Kidney (tissue), 14 donors: ENCODE data around the gene CELA3A. TPM values are rescaled to one million over a fixed set of nuclear protein-coding genes. Genes with fewer than 3 reads are reported as not detected.
A peak's percentile ranks its signal among the peaks of the same experiment; 100 is the strongest.

Experiments
- DNase-seq, 5 donors: peaks; one replicate each; pipeline ENCODE4 v3.0.0-alpha.2; 2013 to 2020
- FAIRE-seq: peaks from 2 replicates; lab custom pipeline; 2012; peaks lifted over from hg19 to GRCh38; lab: Jason Lieb, UNC
- H3K27ac ChIP-seq, 2 donors: one replicate each; pipeline ENCODE4 v1.7.0; 2013; ENCODE audit warnings: low read depth in 2 of 2, low read length in 2 of 2, inconsistent platforms in 1 of 2
- H3K27me3 ChIP-seq: one replicate; pipeline ENCODE4 v1.7.1; 2013; ENCODE audit warnings: low read length, inconsistent platforms; ENCODE audit not compliant: control insufficient read depth, insufficient read depth
- H3K36me3 ChIP-seq, 3 donors: one replicate each; pipeline versions ENCODE4 v1.7.0 to v1.7.1; 2013; ENCODE audit warnings: low read length in 3 of 3, control low read depth in 1 of 3, inconsistent platforms in 1 of 3; ENCODE audit not compliant: insufficient read depth in 3 of 3, control insufficient read depth in 2 of 3
- H3K4me1 ChIP-seq, 3 donors: one replicate each; pipeline versions ENCODE4 v1.7.0 to v1.7.1; 2013; ENCODE audit warnings: low read length in 3 of 3, inconsistent platforms in 1 of 3, low read depth in 1 of 3; ENCODE audit not compliant: control insufficient read depth in 2 of 3, insufficient read depth in 2 of 3
- H3K4me3 ChIP-seq, 3 donors: one replicate each; pipeline versions ENCODE4 v1.7.0 to v1.8.1; 2013; ENCODE audit warnings: low read length in 3 of 3, control low read depth in 1 of 3, inconsistent platforms in 1 of 3
- H3K9ac ChIP-seq, 3 donors: one replicate each; pipeline versions ENCODE4 v1.7.0 to v1.7.1; 2013; ENCODE audit warnings: low read length in 3 of 3, control low read depth in 1 of 3, inconsistent platforms in 1 of 3
- H3K9me3 ChIP-seq, 3 donors: one replicate each; pipeline versions ENCODE4 v1.7.0 to v1.7.1; 2013; ENCODE audit warnings: low read length in 3 of 3, control low read depth in 1 of 3, inconsistent platforms in 1 of 3; ENCODE audit not compliant: control insufficient read depth in 2 of 3, insufficient read depth in 1 of 3
- intact Hi-C: fragments of 100-400 bp; cut with DNase I; formaldehyde crosslinking; loops from one replicate; pipeline ENCODE4 v1.11.1; 2022
- polyA plus RNA-seq: library from polyadenylated mRNA; stranded (reverse); fragments of 350-450 nt; fragmentation: Illumina TruSeq; extraction: RNeasy Lipid Tissue Mini Kit (QIAGEN cat#74804); gene quantifications from one replicate; pipeline ENCODE4 v1.2.3, GENCODE V29; 2014; ENCODE audit warnings: low read depth, low replicate concordance; ENCODE audit not compliant: insufficient read depth
- total RNA-seq: library from RNA; stranded (reverse); fragmentation: NEBNext Ultra II Directional; extraction: Animal tissue kit (Norgen Biotek cat#: 25700); gene quantifications from one replicate; pipeline ENCODE4 v1.2.1, GENCODE V29; 2021
- TF ChIP-seq, protein P1 (sequence below): IDR thresholded peaks from 3 replicates; pipeline ENCODE4 v1.5.1; 2012; ENCODE audit warnings: mild to moderate bottlenecking, moderate library complexity, borderline replicate concordance; ENCODE audit not compliant: insufficient read depth; ENCODE audit errors: extremely low read depth
- donor health status: control.
- donor health status: control.
- donor health status: control.
- donor health status: control.
- donor health status: control.
- donor health status: DM: yes; HTN: yes; CAD: no.
- donor health status: Normal renal cell carcinoma (clear cell type).

The CELA3A gene
- total and polyA plus RNA-seq, 2 donors from 2014 or later: not detected

DNA sequence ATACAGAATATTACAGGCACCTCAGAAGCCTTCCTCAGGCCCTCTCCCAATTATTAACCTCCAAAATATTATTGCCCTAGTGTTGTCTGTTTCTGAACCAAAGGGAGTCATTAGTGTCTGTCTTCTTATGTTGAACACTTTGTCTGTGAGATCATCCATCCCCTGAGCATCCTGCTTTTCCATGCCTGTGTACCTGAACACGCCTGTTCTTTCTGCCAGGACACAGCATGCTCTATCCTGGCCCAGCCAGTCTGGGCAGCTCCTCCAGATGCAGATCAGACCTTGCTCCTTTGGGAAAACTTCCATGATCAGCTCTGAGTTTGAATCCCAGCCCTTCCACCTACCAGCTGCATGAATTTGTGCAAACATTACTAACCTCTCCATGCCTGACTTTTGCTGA lies 40.0 kb downstream of the CELA3A start:
- FAIRE-seq: no peak
- TF ChIP-seq, protein P1, sequence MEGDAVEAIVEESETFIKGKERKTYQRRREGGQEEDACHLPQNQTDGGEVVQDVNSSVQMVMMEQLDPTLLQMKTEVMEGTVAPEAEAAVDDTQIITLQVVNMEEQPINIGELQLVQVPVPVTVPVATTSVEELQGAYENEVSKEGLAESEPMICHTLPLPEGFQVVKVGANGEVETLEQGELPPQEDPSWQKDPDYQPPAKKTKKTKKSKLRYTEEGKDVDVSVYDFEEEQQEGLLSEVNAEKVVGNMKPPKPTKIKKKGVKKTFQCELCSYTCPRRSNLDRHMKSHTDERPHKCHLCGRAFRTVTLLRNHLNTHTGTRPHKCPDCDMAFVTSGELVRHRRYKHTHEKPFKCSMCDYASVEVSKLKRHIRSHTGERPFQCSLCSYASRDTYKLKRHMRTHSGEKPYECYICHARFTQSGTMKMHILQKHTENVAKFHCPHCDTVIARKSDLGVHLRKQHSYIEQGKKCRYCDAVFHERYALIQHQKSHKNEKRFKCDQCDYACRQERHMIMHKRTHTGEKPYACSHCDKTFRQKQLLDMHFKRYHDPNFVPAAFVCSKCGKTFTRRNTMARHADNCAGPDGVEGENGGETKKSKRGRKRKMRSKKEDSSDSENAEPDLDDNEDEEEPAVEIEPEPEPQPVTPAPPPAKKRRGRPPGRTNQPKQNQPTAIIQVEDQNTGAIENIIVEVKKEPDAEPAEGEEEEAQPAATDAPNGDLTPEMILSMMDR: no peak
- no peaks in the 10 kb centered on the region for H3K9me3 ChIP-seq
- H3K36me3 ChIP-seq: no peaks in the 10 kb centered on the region
- H3K4me3 ChIP-seq: no peak overlapping the region
- no peak overlapping the region for H3K27ac ChIP-seq
- no peak for DNase-seq
- H3K4me1 ChIP-seq: peaks cover 0 to 5% (median 0%) of the 10 kb centered on the region in 3 donors
- H3K27me3 ChIP-seq: no peaks in the 10 kb centered on the region
- intact Hi-C loops: no loop called here
- no peak overlapping the region for H3K9ac ChIP-seq

DNA sequence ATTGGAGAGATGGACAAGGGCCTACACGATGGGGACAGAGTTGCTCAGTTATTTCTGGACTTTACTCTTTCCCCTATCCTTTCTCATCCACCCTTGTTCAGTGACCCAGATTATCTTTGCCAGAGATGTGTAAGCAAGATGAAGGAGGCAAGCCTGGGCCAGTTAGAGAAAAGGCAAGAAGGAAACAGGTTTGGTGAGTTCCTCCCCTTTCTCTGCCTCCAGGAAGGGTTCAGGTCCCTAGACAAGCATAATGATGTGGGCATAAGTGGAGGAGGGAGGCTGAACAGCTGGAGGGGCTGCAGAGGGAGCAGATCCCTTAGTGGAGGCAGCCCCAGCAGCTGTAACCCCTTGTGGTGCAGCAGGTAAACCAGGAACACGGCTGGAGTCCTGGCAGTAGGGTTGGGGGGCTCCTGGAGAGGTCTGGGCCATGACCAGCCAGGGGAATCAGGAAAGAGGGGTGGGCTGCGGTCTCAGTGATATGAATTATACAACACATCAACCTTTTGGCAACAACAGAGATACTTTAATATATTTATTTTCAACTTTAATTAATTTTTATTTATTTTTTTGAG lies 41.8 kb downstream of the CELA3A start:
- Histone ChIP-seq H3K36me3 (no peaks in the 10 kb centered on the region), H3K4me1 (peaks cover 0 to 6% (median 0%) of the 10 kb centered on the region in 3 donors), H3K9ac (no peak overlapping the region), H3K27ac (no peak overlapping the region), H3K4me3 (no peak overlapping the region), H3K9me3 (no peaks in the 10 kb centered on the region), H3K27me3 (no peaks in the 10 kb centered on the region)
- DNase-seq (peak in 3 of 5 donors; percentile 55 to 83 (median 83)), FAIRE-seq (no peak)
- intact Hi-C loops: no loop called here
- TF ChIP-seq, protein P1: no peak

DNA sequence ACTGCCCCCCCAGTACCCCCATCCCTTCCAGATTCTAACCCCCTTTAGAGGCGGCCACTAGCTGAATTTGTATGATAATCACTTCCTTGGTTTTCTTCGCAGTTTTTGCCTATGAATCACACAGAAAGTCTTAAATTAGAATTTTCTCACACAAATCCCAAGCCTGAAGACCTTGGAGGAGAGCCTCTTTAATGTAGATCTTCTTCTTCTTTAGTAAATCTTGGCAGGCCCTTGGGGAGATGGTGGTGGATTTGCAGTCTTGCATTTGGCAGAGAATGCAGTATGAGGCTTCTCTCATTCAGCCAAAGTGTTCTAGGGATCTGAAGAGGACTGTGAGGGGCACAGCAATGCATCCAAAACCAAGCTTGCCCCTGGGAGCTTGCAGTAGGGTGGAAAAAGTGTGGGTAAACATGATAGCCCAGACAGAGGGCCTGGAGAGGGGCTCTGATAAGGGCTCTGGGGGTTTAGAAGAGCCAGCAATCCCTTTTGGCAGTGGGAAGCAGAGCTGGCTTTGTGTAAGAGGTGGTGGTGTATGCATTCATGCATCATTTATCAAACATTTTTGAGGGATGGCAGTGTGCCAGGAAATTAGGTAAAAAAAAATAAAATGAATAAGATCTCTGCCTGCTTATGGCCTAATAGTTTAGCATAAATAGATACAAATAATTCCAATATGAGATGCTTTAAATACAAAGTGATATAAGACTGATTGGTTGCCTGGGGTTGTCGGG lies 43.4 kb downstream of the CELA3A start:
- H3K27ac ChIP-seq: no peak overlapping the region
- no peak overlapping the region for H3K4me3 ChIP-seq
- H3K9me3 ChIP-seq: no peaks in the 10 kb centered on the region
- peak in 2 of 5 donors; percentile 56 to 60 for DNase-seq
- H3K9ac ChIP-seq: no peak overlapping the region
- intact Hi-C loops: no loop called here
- H3K36me3 ChIP-seq: no peaks in the 10 kb centered on the region
- H3K4me1 ChIP-seq: peaks cover 0 to 9% (median 0%) of the 10 kb centered on the region in 3 donors
- no peak for FAIRE-seq
- TF ChIP-seq, protein P1: no peak
- no peaks in the 10 kb centered on the region for H3K27me3 ChIP-seq
